ENCODE data around the gene CENPK.
"Not testable (repeated sequence)": the region's sequence is repeated elsewhere in the genome, so short reads cannot be mapped to it uniquely, and the experiment has no call there.

The CENPK gene

DNA sequence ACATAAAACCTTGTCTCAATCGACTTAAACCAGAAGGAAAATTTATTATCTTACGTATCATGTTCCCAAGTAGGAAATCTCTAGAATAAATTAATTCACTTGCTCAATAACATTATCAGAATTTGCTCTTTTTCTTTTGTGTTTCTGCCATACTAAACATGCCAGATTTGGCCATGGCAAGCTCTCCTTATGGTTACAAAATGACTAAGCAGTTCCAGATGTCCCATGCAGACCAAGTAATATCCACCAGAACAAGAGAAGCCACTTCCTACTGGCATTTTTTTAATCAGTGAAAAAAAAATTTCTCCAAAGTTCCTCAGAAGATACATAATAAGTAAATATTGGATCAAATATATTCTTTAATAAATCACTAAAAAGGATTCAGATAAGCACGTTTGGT is 56.0 kb downstream of the CENPK start:
- DNase-seq, result no peak

DNA sequence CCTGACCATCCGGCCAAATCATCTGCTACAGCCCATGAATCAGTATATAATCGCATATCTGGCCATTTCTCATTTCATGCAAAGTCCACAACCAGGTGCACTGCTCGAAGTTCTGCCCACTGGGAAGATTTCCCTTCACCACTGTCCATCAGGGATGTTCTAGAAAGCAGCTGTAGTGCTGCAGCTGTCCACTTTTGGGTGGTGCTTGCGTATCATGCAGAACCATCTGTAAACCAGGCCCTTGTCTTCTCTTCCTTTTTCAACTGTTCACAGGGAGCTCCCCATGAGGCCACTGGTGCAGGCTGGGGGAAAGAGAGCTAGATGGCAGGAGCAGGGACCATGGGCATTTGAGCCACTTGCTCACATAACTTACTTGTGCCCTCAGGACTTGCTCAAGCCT is 73.8 kb downstream of the CENPK start:
- no peak for DNase-seq

DNA sequence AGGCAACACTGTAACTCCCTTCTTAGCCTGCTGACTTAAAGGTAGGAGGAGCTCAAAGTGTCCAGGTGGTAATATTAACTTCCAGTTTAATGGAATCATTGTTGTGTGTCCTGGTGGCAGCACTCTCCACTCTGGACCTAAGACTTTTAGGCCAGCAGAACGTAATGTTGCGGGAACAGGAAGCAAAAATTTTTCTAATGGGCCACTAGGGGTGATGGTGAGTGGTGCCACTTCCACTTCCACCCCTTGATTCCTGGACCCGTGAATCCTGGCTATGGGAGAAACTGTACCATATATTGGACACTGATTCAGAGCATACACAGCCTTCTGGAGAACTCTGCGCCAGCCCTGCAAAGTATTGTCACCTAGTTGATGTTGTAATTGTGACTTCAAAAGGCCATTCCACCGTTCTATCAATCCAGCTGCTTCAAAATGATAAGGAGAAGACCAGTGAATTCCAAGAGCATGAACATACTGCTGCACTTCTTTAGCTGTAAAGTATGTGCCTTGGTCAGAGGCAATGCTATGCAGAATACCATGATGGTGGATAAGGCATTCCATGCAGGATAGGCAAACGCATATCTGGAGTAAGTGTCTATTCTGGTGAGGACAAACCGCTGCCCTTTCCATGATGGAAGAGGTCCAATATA is 74.8 kb downstream of the CENPK start:
- not testable (repeated sequence) for DNase-seq

DNA sequence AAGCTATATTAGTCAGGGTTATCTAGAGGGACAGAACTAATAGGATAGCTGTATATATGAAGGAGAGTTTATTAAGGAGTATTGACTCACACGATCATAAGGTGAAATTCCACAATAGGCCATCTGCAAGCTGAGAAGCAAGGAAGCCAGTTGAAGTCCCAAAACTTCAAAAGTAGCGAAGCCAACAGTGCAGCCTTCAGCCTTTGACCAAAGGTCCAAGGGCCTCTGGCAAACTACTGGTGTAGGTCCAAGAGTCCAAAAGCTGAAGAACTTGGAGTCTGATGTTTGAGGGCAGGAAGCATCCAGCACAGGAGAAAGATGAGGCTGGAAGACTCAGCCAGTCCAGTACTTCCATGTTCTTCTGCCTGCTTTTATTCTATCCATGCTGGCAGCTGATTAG is 76.2 kb downstream of the CENPK start:
- DNase-seq, result not testable (repeated sequence)

DNA sequence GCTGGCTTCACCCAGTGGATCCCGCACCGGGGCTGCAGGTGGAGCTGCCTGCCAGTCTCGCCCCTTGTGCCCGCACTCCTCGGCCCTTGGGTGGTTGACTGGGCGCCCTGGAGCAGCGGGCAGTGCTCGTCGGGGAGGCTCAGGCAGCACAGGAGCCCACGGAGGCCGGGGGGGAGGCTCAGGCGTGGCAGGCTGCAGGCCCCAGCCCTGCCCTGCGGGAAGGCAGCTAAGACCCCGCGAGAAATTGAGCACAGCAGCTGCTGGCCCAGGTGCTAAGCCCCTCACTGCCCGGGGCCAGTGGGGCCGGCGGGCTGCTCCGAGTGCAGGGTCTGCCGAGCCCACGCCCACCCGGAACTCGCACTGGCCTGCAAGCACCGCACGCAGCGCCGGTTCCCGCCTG is 77.6 kb downstream of the CENPK start:
- DNase-seq, result no peak

DNA sequence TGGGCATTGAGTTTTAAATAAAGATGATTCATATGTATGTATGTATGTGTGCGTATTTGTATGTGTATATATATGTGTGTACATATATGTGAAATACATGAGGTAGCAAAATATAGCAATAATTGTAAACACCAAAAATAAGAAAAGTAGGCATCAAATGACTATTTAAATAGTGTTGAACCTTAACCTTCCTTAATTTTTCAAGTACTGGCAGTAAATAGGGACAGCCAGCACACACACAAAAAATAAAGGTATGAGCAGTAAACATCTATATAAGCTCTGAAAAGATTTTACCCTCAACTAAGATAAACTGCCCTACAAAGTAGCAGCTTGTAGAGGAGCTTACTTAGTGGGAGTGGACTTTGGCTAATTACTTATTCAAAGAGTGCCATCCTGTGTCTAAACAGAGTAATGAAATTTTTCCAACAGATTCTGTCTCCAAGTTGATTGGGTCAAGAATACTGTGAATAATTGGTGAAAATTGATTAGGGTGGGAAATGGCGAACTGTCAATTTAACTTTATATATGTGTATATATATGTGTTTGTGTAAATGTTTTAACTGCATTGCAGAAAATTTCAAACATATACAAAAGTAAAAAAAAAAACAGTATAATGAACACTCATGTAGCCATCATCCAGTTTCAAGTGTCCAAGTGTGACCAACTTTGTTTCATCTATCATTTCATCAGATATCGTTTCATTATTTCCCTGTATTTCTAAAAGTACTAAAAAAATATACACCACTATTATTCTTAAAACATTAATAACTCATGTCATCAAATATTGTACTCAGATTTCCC is 79.2 kb downstream of the CENPK start:
- DNase-seq, result peak; percentile 71

DNA sequence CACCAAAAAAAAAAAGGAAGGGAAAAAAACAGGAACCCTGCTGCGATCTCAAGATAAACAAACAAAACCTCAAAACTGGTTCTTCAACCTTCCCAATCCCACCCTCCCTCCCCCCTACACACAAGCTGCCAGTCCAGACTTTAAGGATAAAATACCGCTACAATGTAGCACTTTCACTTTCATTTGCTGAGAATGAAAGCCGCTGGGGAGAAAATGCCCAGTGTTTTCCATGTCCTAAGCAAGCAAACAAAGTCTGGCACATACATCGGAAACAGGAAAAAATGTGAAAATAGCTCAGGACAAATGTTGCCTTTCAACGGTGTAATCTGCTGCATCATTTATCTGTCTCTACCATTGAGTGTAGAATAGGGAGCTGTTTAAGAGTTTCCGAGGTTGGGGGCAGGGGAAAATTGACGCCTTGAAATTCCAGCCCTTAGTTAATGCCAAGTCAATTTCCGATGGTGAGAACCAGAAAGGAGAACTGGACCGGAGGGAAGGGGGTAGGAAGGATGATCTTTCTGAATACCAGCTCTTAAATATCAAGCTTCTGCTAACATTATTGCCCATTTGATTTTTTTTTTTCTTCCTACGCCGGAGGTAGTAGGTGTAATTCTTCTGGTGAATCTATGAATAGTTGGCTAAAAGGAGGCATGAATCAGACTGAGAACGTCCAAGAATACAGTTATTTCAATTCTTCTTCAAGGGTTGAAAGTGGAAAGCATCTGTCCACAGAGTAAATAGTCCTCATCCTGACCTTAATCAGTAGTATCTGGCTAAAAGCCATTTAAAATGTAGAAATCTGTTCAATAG is 80.0 kb downstream of the CENPK start:
- peak; percentile 39 for DNase-seq

DNA sequence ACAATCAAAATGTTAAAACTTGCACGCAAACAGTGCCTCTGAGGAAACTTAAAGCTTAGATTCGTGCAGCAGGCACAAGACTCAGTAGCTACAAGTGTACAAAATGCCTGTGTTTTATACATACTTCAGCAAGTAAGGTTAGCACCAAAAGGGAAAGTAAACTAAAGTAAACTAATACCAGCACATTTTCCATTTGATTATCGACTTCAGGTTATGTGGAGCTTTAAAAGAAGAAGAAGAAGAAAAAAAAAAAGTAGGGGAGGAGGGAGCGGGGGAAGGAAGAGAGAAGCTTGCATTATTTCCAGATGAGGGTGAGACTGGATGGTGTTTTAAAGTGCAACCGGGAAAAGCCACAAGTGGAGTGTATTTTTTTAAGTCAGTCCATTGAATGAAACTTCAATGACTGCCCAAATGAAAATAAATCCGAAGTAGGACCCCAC is 80.7 kb downstream of the CENPK start:
- DNase-seq, result peak; percentile 8

DNA sequence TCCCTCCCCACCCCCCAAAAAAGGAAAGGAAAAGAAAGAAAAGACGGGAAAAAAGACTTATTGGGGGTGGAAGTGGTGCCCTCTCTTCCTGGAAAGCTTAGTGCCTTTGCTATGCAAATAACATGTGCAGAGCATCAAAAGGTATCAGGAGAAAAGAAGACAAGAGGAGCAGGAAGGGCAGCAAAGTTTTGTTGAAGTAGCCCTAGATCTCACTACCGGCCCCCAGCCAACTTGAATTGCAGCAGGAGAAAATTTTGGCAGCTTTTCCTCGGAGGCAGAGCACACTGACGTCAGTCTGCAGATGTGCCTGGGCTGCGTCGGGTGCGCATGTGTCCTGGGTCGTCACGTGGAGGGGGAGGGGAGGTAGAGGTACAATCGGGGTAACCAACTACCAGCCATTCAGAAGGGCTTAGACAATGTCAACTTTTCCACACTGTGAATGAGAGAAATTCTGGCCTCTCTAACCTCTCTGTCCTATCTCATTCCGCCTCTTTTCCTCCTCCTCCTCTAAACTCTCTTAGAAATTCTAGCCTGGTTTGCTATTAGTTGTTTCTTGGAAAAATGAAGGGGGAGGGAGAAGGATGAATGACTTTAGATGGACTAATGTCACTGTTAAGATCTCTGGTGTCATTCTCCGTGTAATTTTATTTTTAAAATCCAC is 81.2 kb downstream of the CENPK start, which contains the start of gene ADAMTS6:
TSS of gene ADAMTS6 (minus strand) at position 286 of the 661 bp plus-strand sequence. CDS start 8,247 bp downstream, outside the sequence.
- peak; percentile 81 for DNase-seq

DNA sequence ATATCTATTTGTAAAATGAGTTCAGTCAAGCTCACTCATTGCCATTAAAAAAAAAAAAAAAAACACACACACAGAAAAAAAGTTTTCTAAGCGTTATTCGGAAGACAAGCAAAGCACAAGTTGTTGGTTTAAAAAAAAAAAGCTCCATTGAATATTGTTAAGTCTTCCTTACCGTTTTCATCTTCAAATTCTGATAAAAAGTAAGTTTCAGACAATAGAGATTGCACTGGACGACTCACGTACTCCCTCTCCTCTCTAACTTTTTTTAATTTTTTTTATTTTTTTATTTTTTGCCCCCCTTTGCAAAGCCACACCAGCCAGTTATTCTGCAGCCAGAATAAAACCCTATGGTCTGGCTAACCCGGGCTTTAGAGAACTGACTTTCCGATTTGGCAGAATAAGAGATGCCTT is 81.8 kb downstream of the CENPK start:
- DNase-seq, result no peak

DNA sequence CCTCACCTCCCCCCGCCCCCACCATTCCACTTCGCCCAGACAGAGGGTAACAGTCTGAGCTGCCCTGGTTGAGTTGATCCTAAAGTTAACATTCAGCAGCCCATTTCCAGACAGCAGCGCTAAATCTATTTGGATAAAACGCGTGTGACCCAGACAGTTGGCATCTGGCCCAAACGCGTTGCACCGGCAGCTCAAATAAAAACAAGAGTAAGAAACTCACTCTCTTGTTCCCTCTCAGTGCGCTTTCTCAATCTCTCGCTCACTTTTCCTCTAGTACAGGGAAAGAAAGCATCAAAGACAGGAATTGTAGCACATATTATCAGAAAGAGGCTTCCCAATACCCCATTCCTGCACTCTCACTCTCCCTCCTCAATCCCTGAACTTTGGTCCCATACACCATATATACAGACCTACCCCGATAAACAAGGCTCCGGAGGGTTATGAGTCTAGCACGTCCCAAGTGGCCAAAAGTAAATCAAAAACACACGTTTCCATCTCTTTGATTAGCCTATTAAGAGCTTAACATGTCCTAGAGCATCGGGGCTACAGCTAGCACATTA is 82.6 kb downstream of the CENPK start:
- DNase-seq, result peak; percentile 18

DNA sequence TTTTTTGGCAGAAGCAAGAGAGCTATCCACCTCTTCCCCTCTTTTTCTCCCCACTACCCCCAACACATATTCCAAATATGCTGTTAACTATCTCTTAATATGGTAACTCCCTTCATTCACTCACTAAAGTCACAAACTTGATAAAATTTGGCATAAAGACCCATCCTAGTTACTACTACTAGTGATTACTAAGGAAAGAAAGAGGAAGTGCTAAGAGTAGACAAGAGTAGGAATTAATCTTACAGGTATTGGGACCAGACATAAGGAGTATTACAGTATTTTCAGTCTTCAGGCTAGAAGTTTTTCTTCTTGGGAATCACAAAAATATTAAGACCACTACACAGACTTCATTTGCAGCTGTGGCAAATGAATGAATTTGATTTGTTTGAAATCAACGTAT is 83.4 kb downstream of the CENPK start:
- DNase-seq, result no peak

DNA sequence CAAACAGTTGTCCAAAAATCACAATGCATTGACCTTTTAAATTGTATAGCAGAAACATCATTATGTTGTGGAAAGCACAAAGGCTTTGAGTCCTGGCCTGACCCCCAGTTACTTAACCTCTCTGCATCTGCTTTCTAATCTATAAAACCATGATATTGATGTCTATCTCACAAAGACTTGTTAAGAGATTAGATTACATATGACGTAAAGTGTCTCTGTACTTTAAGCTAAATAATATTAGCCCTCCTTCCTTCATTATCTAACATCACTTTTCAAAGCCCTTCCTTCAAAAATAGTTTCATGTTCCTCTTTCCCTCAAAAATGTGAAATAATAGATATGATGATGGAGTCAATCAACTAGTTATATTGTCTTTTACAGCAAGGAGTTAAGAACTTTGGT is 84.6 kb downstream of the CENPK start:
- DNase-seq, result no peak

DNA sequence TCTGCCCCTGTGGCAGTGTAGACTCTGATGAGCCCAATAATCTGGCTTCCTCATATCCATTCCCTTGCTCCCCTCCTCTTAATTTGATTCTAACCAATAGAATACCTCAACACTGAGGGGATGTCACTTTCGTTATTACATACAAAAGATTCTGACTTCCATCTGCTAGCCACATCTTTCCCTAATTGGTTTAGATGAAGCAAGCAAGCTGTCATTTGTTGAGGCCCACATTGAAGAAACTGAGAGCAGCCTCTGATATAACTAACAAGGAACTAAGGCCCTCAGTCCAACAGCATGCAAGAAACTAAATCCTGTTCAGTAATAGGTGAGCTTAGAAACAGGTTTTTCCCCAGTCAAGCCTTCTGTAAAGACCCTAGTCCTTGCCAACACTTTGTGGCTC is 87.1 kb downstream of the CENPK start:
- DNase-seq, result no peak

DNA sequence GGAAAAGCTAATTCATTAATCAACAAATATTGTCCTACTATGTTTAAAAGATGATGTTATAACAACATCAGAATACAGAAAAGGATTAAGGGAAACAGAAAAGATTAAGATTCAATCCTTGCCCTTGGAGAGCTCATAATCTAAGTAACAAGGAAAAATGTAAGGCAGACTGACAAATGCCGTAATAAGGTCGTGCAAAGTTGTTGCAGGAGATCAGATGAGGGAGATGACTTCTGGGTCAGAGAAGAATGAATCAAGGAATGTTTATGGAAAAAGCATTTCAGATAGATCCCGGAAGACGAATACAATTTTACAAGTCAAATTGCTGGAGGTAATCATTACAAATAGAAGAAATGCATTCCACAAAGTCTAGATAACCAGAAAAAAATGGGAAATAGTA is 87.6 kb downstream of the CENPK start:
- no peak for DNase-seq

DNA sequence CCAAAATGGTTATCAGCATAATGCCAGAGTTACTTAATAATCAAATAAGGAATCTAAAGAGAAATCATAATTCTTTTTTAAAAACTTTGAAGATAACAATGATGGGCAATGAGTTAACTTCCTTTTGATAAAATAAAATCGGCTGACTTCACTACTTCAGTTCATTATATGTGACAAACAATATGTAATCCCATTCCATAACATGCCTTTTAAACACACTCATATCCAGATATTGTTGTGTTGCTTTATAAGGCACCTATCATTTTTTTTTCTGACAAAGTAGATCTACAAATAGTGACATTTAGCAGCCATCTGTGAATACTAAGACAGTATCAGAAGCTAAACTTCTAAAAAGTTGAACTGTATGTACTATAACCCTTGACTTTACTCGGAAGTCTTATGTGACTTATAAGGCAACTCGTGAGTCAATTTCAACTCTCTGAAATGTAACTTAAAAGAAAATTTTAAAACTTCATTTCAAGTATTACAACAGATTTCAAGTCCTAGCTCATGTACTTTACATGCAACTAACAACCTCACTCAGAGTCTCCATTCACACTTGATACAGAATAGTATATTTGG is 88.7 kb downstream of the CENPK start:
- DNase-seq, result no peak

DNA sequence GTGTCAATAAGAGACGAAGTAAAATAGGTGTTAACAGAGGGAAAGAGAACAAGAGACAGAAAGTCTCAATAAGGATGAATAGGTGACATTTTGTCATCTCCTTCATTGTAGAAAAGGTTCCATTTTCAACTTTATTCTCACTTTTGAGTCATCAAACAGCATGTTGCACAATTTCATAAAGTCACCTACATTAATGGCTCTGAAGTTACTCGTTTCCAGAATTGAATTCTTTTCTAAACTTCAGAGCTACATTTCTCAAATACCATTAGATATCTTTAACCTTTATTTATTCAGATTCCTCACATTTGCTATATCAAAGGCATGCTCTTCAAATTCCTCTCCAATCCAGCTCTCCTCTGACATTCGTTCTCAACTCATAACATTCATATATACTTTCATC is 94.3 kb downstream of the CENPK start:
- no peak for DNase-seq

Measured in CD4-positive, alpha-beta T cell treated with Interleukin-10 for 1 hour (primary cell).